Peyer's patch (tissue), 4 donors: ENCODE results near the gene FGD5. TPM values are rescaled to one million over a fixed set of nuclear protein-coding genes. Genes with fewer than 3 reads are reported as not detected.

Experiments
- DNase-seq, 3 donors: peaks; one replicate each; pipeline ENCODE4 v3.0.0-alpha.2; 2017 to 2019
- H3K27ac ChIP-seq, 4 donors: fragments of 200-600 bp; sonication (generic); one replicate each; pipeline ENCODE4 v1.5.1; 2016 to 2019
- H3K27me3 ChIP-seq, 2 donors: fragments of 200-600 bp; sonication (generic); one replicate each; pipeline ENCODE4 v1.5.1; 2019
- H3K36me3 ChIP-seq, 3 donors: fragments of 200-600 bp; sonication (generic); one replicate each; pipeline ENCODE4 v1.5.1; 2016 to 2019
- H3K4me1 ChIP-seq, 4 donors: fragments of 200-600 bp; sonication (generic); one replicate each; pipeline ENCODE4 v1.5.1; 2016 to 2019
- H3K4me3 ChIP-seq, 4 donors: fragments of 200-600 bp; sonication (generic); 1 replicate in 3 of 4; 2 replicates in 1 of 4; pipeline ENCODE4 v1.5.1; 2016 to 2019; ENCODE audit warnings: mild to moderate bottlenecking in 1 of 4
- H3K9me3 ChIP-seq, 4 donors: fragments of 200-600 bp; sonication (generic); one replicate each; pipeline ENCODE4 v1.5.1; 2016 to 2019; ENCODE audit warnings: mild to moderate bottlenecking in 1 of 4
- POLR2A ChIP-seq, 2 donors: fragments of 450-650 bp; IDR thresholded peaks; one replicate each; pipeline ENCODE4 v1.5.1; 2017; ENCODE audit warnings: antibody characterized with exemption in 2 of 2, mild to moderate bottlenecking in 2 of 2, moderate library complexity in 2 of 2
- total RNA-seq, 4 donors: library from RNA; depleted of rRNA; stranded (reverse); fragments of >200 nt; gene quantifications; one replicate each; pipeline ENCODE4 v1.1.0, GENCODE V29; 2016
- TF ChIP-seq, protein P1 (sequence below), 6 experiments: fragments of 450-650 bp in 4 of 6; fragments of 200-600 bp in 2 of 6; sonication (generic) in 1 of 6; IDR thresholded peaks; one replicate each; pipeline ENCODE4 v1.5.1; 2017 to 2019; ENCODE audit warnings: antibody characterized with exemption in 6 of 6, mild to moderate bottlenecking in 3 of 6, moderate library complexity in 1 of 6

The FGD5 gene, protein sequence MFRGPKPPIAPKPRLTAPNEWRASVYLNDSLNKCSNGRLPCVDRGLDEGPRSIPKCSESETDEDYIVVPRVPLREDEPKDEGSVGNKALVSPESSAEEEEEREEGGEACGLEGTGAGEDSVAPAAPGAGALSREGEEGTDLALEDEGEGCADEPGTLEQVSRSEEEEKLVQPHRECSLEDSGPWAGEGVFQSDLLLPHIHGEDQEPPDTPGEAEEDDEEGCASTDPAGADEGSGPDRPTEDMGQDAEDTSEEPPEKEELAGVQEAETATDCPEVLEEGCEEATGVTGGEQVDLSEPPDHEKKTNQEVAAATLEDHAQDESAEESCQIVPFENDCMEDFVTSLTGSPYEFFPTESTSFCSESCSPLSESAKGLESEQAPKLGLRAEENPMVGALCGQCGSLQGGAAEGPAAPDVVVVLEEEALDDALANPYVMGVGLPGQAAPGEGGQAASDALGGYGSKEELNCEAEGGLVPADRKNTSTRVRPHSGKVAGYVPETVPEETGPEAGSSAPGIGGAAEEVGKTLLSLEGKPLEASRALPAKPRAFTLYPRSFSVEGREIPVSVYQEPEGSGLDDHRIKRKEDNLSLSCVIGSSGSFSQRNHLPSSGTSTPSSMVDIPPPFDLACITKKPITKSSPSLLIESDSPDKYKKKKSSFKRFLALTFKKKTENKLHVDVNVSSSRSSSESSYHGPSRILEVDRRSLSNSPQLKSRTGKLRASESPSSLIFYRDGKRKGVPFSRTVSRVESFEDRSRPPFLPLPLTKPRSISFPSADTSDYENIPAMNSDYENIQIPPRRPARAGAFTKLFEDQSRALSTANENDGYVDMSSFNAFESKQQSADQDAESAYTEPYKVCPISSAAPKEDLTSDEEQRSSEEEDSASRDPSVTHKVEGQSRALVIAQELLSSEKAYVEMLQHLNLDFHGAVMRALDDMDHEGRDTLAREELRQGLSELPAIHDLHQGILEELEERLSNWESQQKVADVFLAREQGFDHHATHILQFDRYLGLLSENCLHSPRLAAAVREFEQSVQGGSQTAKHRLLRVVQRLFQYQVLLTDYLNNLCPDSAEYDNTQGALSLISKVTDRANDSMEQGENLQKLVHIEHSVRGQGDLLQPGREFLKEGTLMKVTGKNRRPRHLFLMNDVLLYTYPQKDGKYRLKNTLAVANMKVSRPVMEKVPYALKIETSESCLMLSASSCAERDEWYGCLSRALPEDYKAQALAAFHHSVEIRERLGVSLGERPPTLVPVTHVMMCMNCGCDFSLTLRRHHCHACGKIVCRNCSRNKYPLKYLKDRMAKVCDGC (N-terminal part only)
- total RNA-seq: 10 to 100 TPM in 3 of 4 donors, 1 to 10 TPM in 1; 8.6 to 65.2 (median 18.1) TPM

DNA sequence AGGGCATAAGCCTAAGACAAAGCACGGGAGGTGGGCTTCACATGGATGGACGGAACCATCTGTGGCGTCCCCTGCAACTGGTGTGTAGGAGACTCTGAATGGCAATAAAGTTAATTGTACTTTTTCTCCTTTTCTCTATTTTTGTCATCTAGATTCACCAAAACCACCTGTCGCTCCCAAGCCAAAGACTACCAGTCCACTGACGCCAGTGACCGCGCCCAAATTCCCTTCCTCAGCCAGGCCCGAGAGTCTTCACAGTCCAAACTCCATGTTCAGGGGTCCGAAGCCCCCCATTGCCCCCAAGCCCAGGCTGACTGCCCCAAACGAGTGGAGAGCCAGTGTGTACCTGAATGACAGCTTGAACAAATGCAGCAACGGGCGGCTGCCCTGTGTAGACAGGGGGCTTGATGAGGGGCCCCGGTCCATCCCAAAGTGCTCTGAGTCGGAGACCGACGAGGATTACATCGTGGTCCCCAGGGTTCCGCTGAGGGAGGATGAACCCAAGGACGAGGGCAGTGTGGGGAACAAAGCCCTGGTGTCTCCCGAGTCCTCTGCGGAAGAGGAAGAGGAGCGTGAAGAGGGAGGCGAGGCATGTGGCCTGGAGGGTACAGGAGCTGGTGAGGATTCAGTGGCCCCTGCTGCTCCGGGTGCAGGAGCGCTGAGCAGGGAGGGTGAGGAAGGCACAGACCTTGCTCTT lies at the start of gene FGD5:
TSS of gene FGD5 (plus strand) at position 159 of the 697 bp plus-strand sequence. CDS start at position 269, 110 bp downstream.
- DNase-seq: no peak
- Histone ChIP-seq H3K4me3 (no peak within 1 kb of the TSS), H3K27ac (no peak within 1 kb of the TSS), H3K36me3 (peaks cover 0 to 13% (median 0%) of the 10 kb centered on the region in 3 donors), H3K9me3 (no peaks in the 10 kb centered on the region), H3K4me1 (no peaks in the 10 kb centered on the region), H3K27me3 (no peaks in the 10 kb centered on the region)
- TF ChIP-seq POLR2A (IDR thresholded peaks at IDR 0.05): no peak
- TF ChIP-seq, protein P1, sequence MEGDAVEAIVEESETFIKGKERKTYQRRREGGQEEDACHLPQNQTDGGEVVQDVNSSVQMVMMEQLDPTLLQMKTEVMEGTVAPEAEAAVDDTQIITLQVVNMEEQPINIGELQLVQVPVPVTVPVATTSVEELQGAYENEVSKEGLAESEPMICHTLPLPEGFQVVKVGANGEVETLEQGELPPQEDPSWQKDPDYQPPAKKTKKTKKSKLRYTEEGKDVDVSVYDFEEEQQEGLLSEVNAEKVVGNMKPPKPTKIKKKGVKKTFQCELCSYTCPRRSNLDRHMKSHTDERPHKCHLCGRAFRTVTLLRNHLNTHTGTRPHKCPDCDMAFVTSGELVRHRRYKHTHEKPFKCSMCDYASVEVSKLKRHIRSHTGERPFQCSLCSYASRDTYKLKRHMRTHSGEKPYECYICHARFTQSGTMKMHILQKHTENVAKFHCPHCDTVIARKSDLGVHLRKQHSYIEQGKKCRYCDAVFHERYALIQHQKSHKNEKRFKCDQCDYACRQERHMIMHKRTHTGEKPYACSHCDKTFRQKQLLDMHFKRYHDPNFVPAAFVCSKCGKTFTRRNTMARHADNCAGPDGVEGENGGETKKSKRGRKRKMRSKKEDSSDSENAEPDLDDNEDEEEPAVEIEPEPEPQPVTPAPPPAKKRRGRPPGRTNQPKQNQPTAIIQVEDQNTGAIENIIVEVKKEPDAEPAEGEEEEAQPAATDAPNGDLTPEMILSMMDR (IDR thresholded peaks at IDR 0.05): no peak

DNA sequence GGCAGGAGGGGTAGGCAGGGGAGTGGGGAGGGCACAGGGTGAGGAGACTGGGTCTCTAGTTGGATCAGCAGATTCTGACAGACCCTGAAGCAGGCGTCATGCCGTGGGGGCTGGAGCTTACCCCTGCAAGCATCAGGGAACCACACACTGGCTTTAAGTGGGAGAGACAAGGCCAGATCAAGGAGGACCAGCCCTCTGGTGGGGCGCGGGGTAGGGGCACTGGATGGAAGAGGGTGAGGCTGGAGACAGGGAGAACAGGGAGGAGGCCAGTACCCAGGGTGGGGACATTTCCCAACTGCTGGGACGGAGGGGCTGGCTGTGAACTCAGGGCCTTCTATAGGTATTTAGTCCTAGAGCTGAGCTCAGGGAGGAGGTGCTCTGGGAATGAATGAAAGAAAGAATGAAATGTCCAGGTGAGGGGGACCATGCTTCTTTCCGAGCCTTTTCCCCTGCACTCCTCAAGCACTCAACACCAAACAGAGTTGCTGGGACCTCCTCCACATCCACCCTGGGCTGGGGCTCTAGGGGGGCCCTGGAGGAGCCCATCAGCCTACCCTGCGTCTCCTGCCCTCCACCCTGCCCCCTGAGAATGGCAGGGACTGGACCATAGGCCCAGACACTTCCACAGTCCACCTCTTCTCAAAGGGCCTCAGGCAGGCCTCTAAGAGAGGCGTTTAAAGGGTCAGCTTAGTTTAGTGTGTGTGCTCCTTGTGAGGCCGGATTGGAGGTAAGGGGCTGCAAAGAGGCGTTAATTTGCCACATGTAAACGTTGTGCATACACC lies 49.0 kb upstream of the FGD5 start:
- Histone ChIP-seq H3K4me3 (no peak overlapping the region), H3K27me3 (no peaks in the 10 kb centered on the region), H3K36me3 (no peaks in the 10 kb centered on the region), H3K9me3 (no peaks in the 10 kb centered on the region), H3K4me1 (no peaks in the 10 kb centered on the region), H3K27ac (no peak overlapping the region)
- DNase-seq: peak in 1 of 3 donors; percentile 28
- TF ChIP-seq, protein P1 (IDR thresholded peaks at IDR 0.05): no peak
- TF ChIP-seq POLR2A (IDR thresholded peaks at IDR 0.05): no peak

DNA sequence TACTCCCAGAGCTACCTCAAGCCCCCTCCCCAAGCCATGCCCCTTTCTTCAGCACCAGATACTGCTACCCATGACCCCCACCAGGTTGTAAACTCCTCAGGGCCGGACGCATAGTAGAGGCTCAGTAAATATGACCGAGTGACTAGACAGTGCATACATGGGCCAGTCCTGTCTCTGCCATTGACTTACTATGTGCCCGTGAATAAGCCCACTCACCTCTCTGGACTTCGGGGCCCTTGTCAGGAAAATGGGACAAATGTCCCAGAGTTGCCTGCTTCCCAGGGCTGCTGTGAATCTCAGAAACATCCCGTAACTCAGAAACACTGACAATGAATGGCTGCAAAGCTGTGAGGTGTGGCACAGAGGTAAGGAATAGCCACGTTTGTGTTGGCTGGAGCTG lies 48.2 kb upstream of the FGD5 start:
- H3K4me1 ChIP-seq: no peaks in the 10 kb centered on the region
- H3K27me3 ChIP-seq: no peaks in the 10 kb centered on the region
- no peaks in the 10 kb centered on the region for H3K9me3 ChIP-seq
- DNase-seq: no peak
- no peak overlapping the region for H3K27ac ChIP-seq
- TF ChIP-seq POLR2A (IDR thresholded peaks at IDR 0.05): no peak
- TF ChIP-seq, protein P1 (IDR thresholded peaks at IDR 0.05): no peak
- no peaks in the 10 kb centered on the region for H3K36me3 ChIP-seq
- H3K4me3 ChIP-seq: no peak overlapping the region

DNA sequence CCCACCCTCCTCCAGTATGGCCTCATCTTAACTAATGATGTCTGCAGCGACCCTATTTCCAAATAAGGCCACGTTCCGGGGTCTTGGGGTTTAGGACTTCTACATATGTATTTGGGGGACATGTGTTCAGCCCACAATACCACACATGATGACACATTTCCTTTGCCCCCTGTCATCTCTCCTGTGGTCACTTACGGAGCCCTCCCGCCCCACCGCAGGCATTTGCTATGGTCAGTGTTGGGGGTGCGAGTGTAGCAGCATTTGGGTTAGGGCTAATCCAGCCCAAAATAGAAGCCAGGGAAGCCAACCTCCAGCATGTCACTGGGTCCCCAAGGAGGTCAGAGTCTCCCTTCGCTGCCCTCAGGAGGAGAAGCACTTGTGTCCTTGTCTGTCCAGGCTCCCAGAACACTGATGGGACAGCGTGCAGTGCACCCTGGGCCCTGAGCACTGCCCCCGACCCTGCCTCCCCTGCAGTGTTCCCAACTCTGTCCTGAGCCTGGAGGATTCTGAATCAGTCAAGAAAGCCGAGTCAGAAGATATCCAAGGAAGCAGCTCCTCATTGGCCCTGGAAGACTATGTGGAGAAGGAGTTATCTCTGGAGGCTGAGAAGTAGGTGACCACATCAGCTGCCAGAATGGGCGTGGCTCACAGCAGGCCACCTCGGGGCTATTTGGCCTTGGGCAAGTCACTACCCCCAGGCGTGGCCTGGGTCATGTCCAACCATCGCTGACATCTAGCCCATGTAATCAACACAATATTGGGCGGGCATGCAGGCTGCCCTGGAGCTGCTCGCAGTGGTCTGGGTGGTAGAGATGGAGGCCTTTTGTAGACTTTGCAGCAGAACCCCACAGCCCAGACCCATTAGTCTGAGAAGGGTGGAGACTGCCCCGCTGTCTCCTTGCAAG lies 46.9 kb upstream of the FGD5 start:
- TF ChIP-seq, protein P1 (IDR thresholded peaks at IDR 0.05): no peak
- no peak for TF ChIP-seq POLR2A (IDR thresholded peaks at IDR 0.05)
- no peaks in the 10 kb centered on the region for H3K36me3 ChIP-seq
- peak in 2 of 3 donors; percentile 21 to 43 for DNase-seq
- H3K9me3 ChIP-seq: no peaks in the 10 kb centered on the region
- H3K27ac ChIP-seq: no peak overlapping the region
- no peaks in the 10 kb centered on the region for H3K27me3 ChIP-seq
- H3K4me3 ChIP-seq: no peak overlapping the region
- H3K4me1 ChIP-seq: no peaks in the 10 kb centered on the region
